Embryonic facial prominence (tissue), 1 donor: ENCODE results near the gene GALK1.

Experiments
- DNase-seq: peaks from one replicate; pipeline ENCODE4 v3.0.0-alpha.2; 2016; ENCODE audit errors: extremely low spot score

The GALK1 gene

GRCh38 chr17:75749545-75750389, 15.2 kb downstream of the GALK1 start:
- DNase-seq: no peak

DNA sequence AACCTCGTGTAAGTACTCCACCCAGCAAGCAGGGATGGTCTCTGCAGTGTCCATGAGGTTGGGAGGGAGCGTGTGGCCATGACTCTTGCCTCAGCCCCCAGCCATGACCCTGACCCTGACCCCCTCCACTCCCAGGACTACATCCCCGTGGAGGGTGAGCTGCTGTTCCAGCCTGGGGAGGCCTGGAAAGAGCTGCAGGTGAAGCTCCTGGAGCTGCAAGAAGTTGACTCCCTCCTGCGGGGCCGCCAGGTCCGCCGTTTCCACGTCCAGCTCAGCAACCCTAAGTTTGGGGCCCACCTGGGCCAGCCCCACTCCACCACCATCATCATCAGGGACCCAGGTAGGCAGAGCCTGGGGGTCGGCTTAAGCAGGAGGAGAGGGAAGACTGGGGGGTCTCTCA, 16.3 kb downstream of the GALK1 start:
- no peak for DNase-seq

DNA sequence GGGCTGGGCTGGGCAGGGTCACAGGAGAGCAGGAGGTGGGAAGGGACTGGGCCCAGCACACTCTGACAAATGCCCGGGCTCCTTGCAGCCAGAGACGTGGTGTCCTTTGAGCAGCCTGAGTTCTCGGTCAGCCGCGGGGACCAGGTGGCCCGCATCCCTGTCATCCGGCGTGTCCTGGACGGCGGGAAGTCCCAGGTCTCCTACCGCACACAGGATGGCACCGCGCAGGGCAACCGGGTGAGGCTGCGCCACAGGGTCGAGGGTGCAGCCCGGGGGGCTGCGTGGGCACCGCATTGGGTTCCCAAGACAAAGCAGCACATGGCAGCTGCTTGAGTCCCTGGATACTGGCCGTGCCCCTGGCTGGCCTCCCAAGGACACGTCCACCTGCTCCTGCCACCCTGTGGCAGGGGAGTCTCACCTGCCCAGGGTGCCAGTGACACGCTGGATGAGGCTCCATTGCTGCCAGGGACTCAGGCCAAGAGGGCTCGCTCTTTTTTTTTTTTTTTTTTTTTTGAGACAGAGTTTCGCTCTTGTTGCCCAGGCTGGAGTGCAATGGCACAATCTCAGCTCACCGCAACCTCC, 21.3 kb downstream of the GALK1 start:
- no peak for DNase-seq

DNA sequence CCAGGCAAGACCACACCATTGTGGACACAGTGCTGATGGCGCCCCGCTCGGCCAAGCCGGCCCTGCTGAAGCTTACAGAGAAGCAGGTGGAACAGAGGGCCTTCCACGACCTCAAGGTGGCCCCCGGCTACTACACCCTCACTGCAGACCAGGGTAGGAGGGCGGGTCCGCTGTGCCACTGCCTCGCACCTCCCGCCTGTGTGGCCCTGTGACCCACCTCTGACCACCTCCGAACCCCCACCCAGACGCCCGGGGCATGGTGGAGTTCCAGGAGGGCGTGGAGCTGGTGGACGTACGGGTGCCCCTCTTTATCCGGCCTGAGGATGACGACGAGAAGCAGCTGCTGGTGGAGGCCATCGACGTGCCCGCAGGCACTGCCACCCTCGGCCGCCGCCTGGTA, 22.7 kb downstream of the GALK1 start:
- no peak for DNase-seq

- DNase-seq: no peak
Measured at GRCh38 chr17:75740631-75741077, 24.3 kb downstream of the GALK1 start.

DNA sequence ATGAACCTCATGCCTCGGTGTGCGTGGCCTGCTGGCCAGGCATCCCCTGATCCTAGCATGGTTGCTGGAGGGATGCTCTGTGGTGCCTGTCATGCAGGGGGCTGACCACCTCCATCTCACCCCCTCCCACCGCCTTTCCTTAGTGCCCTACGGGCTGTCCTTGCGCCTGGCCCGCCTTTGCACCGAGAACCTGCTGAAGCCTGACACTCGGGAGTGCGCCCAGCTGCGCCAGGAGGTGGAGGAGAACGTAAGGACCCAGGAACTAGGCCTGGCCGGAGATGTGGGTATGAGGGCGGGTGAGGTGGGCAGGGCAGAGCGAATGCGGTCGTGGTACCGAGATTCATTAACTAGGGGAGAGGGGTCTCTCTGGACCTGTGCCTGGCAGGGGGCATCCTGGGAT, 24.8 kb downstream of the GALK1 start:
- no peak for DNase-seq

DNA sequence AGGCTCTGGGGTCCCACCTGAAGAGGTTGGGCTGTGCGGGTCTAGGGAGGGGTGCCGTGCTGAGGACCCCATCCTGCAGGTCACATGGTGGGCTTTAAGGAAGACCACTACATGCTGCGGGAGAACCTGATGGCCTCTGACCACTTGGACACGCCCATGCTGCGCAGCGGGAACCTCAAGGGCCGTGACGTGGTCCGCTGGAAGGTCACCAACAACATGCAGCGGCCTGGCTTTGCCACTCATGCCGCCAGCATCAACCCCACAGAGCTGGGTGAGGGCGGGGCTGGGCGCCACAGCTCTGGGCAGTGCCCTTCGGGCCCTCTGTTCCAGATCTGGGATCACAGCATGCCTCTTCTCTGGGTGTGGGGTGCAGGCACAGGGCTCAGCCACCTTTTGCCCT, 25.2 kb downstream of the GALK1 start:
- no peak for DNase-seq

DNA sequence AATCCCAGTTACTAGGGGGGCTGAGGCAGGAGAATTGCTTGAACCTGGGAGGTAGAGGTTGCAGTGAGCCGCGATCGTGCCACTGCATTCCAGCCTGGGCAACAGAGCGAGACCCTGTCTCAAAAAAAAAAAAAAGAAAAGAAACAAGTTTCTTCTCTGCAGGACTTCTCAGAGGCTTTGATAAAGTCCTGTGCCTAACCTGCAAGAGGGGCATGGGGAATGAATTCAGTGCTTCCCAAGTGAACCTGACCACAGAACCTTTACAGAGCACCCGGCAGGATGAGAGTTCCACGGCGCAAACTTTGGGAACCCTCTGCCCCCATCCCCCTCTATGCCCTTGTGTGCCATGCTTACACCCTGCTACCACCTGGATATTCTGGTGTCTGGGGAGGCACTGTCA, 25.8 kb downstream of the GALK1 start:
- DNase-seq: no peak

DNA sequence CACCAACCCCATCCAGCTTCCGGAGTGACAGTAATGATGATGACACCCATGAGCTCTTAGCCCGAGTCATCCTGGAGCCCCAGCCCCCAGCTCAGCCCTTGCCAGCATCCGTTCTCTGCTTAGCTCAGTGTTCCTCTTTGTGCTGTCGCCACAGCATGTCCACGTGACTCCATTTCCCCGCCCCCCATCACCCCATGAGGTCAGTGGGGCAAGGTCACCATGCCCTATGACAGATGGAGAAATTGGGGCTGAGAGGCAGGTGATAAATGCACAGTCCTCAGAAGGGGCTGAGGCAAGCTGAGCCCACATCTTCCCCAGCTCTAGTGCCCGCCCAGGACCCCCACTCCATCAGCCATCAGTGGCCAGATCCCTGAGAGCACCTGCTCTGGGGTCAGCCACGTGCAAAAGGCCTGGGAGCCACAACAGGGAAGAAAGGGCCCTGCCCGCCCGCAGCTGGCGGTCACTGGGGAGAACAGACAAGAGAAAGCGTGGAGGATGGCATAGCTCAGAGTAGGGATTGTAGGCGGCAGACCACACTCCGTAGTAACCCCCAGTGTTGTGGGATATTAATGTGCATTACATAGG, 26.7 kb downstream of the GALK1 start:
- DNase-seq: no peak

GRCh38 chr17:75737133-75737962, 27.6 kb downstream of the GALK1 start:
- DNase-seq: no peak

DNA sequence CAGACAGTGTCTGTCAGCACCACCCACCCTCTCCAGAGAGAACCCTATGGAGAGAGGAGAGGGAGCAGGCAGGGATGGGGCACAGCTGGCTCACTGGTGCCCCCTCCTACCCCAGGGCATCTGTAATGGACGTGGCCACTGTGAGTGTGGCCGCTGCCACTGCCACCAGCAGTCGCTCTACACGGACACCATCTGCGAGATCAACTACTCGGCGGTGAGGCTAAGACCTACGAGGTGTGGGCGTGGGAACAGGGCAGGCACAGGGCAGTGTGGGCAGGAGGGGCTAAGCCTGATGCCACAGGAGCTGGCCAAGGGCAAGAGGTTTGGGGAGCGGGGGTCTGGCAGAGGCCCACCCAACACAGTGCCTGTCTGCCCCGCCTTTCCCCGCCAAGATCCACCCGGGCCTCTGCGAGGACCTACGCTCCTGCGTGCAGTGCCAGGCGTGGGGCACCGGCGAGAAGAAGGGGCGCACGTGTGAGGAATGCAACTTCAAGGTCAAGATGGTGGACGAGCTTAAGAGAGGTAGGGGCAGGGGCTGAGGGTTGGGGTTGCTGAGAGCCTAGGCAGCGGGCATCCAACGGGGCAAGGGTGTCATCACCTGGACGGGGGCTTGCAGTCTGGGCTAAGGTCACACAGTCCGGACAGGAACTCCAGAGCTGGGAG, 28.7 kb downstream of the GALK1 start:
- no peak for DNase-seq

DNA sequence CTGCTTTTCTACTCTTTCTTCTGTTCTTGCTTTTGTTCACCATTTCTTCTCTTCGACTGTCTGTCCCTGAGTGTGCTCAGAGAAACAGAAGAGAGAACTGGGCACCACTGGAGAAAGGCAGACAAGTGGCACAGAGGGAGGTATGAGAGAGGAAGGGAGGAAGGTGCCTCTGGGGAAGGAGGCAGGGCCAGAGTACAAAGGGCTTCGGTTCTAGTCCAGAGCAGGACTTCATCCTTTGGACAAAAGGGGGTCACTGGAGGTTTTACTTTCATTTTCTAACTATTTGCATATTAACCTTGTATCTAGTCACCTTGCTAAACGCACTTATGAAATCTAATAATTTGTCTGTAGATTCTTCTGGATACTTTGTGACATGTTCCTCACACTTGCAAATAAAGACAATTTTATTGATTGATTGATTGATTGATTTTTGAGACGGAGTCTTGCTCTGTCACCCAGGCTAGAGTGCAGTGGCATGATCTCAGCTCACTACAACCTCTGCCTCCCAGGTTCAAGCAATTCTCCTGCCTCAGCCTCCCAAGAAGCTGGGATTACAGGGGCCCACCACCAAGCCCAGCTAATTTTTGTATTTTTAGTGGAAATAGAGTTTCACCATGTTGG, 30.2 kb downstream of the GALK1 start:
- DNase-seq: no peak

DNA sequence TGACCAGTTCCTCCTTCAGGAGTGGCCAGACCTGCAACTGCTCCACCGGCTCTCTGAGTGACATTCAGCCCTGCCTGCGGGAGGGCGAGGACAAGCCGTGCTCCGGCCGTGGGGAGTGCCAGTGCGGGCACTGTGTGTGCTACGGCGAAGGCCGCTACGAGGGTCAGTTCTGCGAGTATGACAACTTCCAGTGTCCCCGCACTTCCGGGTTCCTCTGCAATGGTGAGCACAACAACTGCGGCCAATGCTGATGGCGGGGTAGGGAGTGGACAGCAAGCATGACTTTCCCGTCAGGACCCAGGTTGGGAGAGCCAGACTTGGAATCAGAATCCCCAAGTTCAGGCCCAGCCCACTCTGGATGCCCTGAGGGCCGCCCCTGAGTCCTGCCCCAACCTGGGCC, 31.5 kb downstream of the GALK1 start:
- no peak for DNase-seq

DNA sequence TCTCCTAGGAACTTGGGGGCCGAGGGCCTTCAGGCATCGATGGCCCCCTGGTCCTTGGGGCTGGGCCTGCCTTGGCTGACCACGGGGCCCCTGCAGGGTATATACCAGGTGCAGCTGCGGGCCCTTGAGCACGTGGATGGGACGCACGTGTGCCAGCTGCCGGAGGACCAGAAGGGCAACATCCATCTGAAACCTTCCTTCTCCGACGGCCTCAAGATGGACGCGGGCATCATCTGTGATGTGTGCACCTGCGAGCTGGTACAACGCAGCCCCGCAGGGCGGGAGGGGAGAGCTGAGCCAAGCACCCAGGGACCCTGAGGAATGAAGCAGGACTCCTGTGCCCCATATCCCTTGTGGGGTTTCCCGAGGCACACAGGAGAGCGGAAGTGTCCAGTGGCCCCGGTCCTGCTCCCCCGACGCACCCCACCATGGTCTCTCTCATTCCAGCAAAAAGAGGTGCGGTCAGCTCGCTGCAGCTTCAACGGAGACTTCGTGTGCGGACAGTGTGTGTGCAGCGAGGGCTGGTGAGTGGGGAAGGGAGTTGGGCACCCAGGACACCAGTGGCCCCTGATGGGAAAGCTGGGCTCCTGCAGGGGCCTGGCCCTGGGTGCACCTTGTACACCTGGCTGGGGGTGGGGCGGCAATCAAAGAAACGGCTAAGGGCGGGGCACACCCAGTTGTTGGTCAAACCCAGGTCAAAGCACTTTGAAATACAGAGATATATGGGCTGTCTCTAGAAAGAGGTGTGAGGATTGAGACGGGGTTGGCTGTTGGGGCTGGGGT, 33.1 kb downstream of the GALK1 start:
- no peak for DNase-seq

DNA sequence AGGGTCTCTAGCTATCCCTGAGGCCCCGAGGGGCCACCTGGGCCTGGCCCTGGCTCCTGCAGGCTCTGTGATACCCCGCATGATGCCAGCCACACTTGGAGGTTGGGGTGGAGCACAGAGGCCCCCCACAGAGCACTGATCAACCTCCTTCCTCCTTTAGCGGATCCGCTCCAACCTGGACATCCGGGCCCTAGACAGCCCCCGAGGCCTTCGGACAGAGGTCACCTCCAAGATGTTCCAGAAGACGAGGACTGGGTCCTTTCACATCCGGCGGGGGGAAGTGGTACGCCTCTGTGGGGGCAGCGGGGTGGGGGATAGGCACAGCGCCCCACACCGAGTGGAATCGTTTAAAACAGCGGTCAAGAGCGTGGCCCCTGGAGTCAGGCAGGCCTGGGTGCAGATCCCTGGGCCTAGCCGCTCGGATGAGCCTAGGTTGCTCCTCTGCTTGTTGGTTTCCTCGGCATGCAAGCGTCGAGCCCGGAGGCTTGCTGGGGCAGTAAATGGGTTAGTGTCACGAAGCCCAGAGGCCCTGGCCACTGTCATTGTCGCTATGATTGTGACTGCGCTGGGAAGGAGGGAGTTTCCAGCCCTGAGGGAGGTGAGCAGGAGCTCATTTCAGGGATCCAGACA, 33.8 kb downstream of the GALK1 start:
- DNase-seq: no peak

- no peak for DNase-seq
Measured at GRCh38 chr17:75730065-75730464, 34.9 kb downstream of the GALK1 start.

DNA sequence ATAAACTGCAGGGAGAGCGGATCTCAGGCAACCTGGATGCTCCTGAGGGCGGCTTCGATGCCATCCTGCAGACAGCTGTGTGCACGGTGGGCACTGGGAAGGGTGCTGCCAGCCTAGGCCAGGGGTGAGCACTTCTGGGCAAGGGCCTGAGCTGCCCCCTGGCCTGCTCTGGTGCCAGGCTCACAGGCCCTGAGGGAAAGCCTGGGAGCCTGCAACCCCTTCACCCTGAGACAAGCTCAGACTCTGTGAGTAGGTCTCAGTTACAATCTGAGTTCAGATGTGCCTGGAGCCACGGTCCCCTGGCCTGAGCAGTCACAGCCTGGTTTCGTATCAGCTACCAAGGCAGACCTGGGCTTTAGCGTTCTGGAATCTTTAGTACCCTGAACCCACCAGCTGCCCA, 35.6 kb downstream of the GALK1 start:
- DNase-seq: no peak

DNA sequence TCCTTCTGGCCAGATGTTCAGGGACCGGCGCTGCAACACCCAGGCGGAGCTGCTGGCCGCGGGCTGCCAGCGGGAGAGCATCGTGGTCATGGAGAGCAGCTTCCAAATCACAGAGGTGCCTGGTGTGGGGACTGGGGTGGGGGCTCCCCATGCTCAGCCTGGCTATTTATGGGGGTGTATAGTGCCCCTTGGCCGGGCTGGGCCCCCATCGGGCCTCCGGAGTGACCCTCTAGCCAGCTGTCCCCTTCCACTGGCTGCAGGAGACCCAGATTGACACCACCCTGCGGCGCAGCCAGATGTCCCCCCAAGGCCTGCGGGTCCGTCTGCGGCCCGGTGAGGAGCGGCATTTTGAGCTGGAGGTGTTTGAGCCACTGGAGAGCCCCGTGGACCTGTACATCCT, 37.6 kb downstream of the GALK1 start:
- DNase-seq: no peak

- DNase-seq: no peak
Measured at GRCh38 chr17:75725504-75725903, 39.5 kb downstream of the GALK1 start.
